Astrocyte (in vitro differentiated cells and primary cell): Measurements from ENCODE around the gene BCAR1. TPM values are rescaled to one million over a fixed set of nuclear protein-coding genes. Genes with fewer than 3 reads are reported as not detected.
A peak's percentile ranks its signal among the peaks of the same experiment; 100 is the strongest.

ENCODE experiments used
- DNase-seq: peaks from one replicate; pipeline ENCODE4 v3.0.0-alpha.2; 2010; ENCODE audit warnings: low read depth
- FAIRE-seq: peaks from 2 replicates; lab custom pipeline; 2011; peaks lifted over from hg19 to GRCh38; lab: Jason Lieb, UNC
- H2AFZ ChIP-seq: 2 replicates; pipeline ENCODE4 v1.6.0; 2012; ENCODE audit warnings: low read depth, low read length, inconsistent platforms
- H3K27ac ChIP-seq: 2 replicates; pipeline ENCODE4 v1.5.1; 2011; ENCODE audit warnings: low read depth, low read length, inconsistent platforms
- H3K27me3 ChIP-seq: 2 replicates; pipeline ENCODE4 v1.6.0; 2011; ENCODE audit warnings: low read length, inconsistent platforms; ENCODE audit not compliant: insufficient read depth
- H3K36me3 ChIP-seq: 2 replicates; pipeline ENCODE4 v1.5.1; 2011; ENCODE audit warnings: low read length, inconsistent platforms; ENCODE audit not compliant: insufficient read depth
- H3K4me1 ChIP-seq: 2 replicates; pipeline ENCODE4 v1.5.1; 2011; ENCODE audit warnings: low read length, inconsistent platforms; ENCODE audit not compliant: insufficient read depth
- H3K4me2 ChIP-seq: 2 replicates; pipeline ENCODE4 v1.6.0; 2012; ENCODE audit warnings: low read length, inconsistent platforms
- H3K4me3 ChIP-seq: 2 replicates; pipeline ENCODE4 v1.5.1; 2011; ENCODE audit warnings: low read depth, mild to moderate bottlenecking, low read length, inconsistent platforms; ENCODE audit not compliant: insufficient read depth
- H3K79me2 ChIP-seq: 2 replicates; pipeline ENCODE4 v1.6.0; 2012; ENCODE audit warnings: mild to moderate bottlenecking, low read length, inconsistent platforms; ENCODE audit not compliant: insufficient read depth
- H3K9ac ChIP-seq: 2 replicates; pipeline ENCODE4 v1.6.0; 2012; ENCODE audit warnings: mild to moderate bottlenecking, low read length, inconsistent platforms
- H3K9me3 ChIP-seq: 2 replicates; pipeline ENCODE4 v1.5.1; 2012; ENCODE audit warnings: low read depth, mild to moderate bottlenecking, low read length, inconsistent platforms; ENCODE audit not compliant: insufficient read depth
- H4K20me1 ChIP-seq: 2 replicates; pipeline ENCODE4 v1.6.0; 2012; ENCODE audit warnings: low read length, inconsistent platforms; ENCODE audit not compliant: insufficient read depth
- H3K27ac Mint-ChIP-seq: one replicate; pipeline ENCODE4 v1.8.0; 2021; ENCODE audit warnings: mild to moderate bottlenecking, mixed read lengths; ENCODE audit not compliant: unreplicated experiment
- H3K27me3 Mint-ChIP-seq: one replicate; pipeline ENCODE4 v1.8.0; 2021; ENCODE audit warnings: low read depth, mixed read lengths; ENCODE audit not compliant: unreplicated experiment
- H3K36me3 Mint-ChIP-seq: one replicate; pipeline ENCODE4 v1.8.0; 2021; ENCODE audit warnings: low read depth, mixed read lengths; ENCODE audit not compliant: unreplicated experiment
- H3K4me1 Mint-ChIP-seq: one replicate; pipeline ENCODE4 v1.8.0; 2021; ENCODE audit warnings: low read depth, mixed read lengths; ENCODE audit not compliant: unreplicated experiment
- H3K4me3 Mint-ChIP-seq: one replicate; pipeline ENCODE4 v1.8.0; 2021; ENCODE audit warnings: mild to moderate bottlenecking, moderate library complexity, mixed read lengths; ENCODE audit not compliant: unreplicated experiment
- H3K9me3 Mint-ChIP-seq: one replicate; pipeline ENCODE4 v1.8.0; 2021; ENCODE audit warnings: mild to moderate bottlenecking, mixed read lengths; ENCODE audit not compliant: unreplicated experiment
- EZH2 ChIP-seq: IDR thresholded peaks from 2 replicates; pipeline ENCODE4 v1.6.1; 2012; ENCODE audit warnings: mild to moderate bottlenecking, low read length, inconsistent platforms; ENCODE audit not compliant: insufficient read depth
- total RNA-seq: library from RNA; stranded (reverse); gene quantifications from 2 replicates; pipeline ENCODE4 v1.2.1, GENCODE V29; 2021
- TF ChIP-seq, protein P1 (sequence below): IDR thresholded peaks from 2 replicates; pipeline ENCODE4 v1.5.1; 2011; ENCODE audit warnings: low read depth, mild to moderate bottlenecking, inconsistent platforms, low read length, moderate library complexity; ENCODE audit not compliant: insufficient read depth

The BCAR1 gene
- total RNA-seq, 1 donor from 2014 or later: 296 TPM

DNA sequence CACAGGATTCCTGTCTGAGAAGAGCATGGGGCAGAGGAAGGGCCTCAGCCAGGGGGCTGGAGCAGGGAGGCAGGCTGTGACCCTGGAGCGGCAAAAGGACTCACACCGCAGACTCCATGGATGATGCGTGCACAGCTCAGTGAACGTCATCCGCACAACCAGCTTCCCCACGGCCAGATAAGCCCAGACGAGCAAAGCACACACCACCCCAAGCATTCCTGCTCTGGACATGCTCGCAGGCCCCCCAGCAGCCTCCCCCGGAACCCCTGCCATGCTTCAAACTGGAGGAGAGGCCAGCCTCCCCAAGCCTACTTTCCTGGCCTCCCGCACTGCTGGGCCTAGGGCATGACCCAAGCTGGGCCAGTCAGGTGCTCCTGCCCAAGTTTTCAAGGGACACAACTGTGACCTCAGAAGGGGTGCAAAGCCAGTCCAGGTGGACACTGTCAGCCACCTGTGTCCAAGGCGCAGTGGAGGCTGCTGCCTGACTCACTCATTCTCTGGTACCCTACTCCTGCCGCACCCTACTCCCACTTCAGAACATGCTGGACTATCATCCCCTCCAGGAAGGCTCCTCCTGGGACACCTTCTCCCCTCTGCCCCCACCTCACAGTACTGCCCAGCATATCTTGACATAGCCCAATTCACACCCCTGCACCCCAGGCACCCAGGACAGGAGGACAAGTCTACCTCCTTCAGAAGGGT is 4.8 kb downstream of the BCAR1 start:
- Histone ChIP-seq H3K4me2 (peak overlapping the region; percentile 91), H3K9me3 (no peaks in the 10 kb centered on the region), H3K9ac (peak overlapping the region; percentile 96), H3K36me3 (peaks cover 5% of the 10 kb centered on the region), H4K20me1 (peaks cover 43% of the 10 kb centered on the region), H3K27me3 (no peaks in the 10 kb centered on the region), H3K79me2 (peaks cover 92% of the 10 kb centered on the region), H3K27ac (peak overlapping the region; percentile 99), H3K4me3 (no peak overlapping the region), H3K4me1 (peaks cover 66% of the 10 kb centered on the region), H2AFZ (no peak overlapping the region)
- Mint-ChIP-seq H3K9me3 (no peaks in the 10 kb centered on the region), H3K36me3 (peaks cover 6% of the 10 kb centered on the region), H3K27me3 (no peaks in the 10 kb centered on the region), H3K4me3 (peak overlapping the region; percentile 94), H3K4me1 (peaks cover 60% of the 10 kb centered on the region), H3K27ac (peak overlapping the region; percentile 97)
- FAIRE-seq (no peak), DNase-seq (peak; percentile 88)
- no peak for TF ChIP-seq EZH2
- TF ChIP-seq, protein P1, sequence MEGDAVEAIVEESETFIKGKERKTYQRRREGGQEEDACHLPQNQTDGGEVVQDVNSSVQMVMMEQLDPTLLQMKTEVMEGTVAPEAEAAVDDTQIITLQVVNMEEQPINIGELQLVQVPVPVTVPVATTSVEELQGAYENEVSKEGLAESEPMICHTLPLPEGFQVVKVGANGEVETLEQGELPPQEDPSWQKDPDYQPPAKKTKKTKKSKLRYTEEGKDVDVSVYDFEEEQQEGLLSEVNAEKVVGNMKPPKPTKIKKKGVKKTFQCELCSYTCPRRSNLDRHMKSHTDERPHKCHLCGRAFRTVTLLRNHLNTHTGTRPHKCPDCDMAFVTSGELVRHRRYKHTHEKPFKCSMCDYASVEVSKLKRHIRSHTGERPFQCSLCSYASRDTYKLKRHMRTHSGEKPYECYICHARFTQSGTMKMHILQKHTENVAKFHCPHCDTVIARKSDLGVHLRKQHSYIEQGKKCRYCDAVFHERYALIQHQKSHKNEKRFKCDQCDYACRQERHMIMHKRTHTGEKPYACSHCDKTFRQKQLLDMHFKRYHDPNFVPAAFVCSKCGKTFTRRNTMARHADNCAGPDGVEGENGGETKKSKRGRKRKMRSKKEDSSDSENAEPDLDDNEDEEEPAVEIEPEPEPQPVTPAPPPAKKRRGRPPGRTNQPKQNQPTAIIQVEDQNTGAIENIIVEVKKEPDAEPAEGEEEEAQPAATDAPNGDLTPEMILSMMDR: no peak

DNA sequence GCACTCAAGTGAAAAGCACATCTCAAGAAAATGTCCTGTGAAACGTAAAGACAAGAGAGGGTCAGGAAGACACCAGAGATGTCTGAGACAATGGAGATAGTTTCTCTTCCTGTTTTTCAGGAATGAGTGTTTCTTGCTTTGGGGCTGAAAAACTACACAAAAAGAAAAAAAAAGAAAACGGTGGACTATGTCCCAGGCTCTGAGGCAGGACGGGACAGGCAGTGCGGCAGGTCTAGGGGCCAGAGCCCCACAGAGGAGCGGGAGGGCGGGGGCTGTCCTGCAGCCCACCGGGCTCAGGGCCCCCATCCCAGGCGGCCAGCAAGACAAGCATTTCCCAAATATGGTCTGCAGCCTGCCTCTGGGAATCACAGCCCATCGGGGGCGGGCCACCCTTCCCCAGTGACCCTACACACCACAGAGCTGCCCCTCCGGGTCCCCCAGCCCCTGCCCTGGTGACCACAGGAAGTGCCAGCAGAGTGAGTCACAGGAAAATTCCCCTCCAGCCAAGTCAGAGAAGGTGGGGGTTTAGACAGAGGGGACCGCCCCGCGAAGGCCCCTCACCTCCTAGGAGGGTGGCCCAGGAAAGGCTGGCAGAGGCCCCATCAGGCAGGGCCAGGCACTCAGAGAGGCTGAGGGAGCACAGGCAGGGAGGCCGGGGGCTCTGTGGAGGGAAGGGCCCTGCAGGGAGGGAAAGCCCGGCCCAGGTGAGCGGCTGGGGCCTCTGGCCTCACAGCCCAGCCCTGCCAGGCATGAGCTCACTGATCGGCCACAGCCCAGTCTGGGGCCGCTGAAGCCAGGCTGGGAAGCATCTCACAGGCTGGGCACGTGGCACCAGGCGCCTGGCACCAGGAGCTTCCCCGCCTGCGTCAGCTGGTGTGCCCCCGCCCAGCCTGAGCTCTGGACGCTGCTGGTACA is 6.3 kb downstream of the BCAR1 start:
- H3K4me1 ChIP-seq: peaks cover 69% of the 10 kb centered on the region
- TF ChIP-seq, protein P1: no peak
- TF ChIP-seq EZH2: no peak
- H3K4me2 ChIP-seq: peak overlapping the region; percentile 91
- Mint-ChIP-seq H3K4me3 (peak overlapping the region; percentile 69), H3K4me1 (peaks cover 69% of the 10 kb centered on the region), H3K27ac (peak overlapping the region; percentile 100), H3K27me3 (no peaks in the 10 kb centered on the region), H3K36me3 (peaks cover 5% of the 10 kb centered on the region), H3K9me3 (no peaks in the 10 kb centered on the region)
- peaks cover 46% of the 10 kb centered on the region for H4K20me1 ChIP-seq
- no peak overlapping the region for H3K4me3 ChIP-seq
- FAIRE-seq: peak; percentile 63
- H3K79me2 ChIP-seq: peaks cover 96% of the 10 kb centered on the region
- H3K27ac ChIP-seq: peak overlapping the region; percentile 99
- peak overlapping the region; percentile 96 for H3K9ac ChIP-seq
- no peak overlapping the region for H2AFZ ChIP-seq
- peaks cover 5% of the 10 kb centered on the region for H3K36me3 ChIP-seq
- H3K27me3 ChIP-seq: no peaks in the 10 kb centered on the region
- H3K9me3 ChIP-seq: no peaks in the 10 kb centered on the region
- DNase-seq: peak; percentile 97
